NCI-H526 treated with DMSO at 0.1 percent for 48 hours (cell line): ENCODE results near the gene ARIH1.
"Not testable (repeated sequence)": the region's sequence is repeated elsewhere in the genome, so short reads cannot be mapped to it uniquely, and the experiment has no call there.

Experiments used
- DNase-seq: peaks from one replicate; lab custom pipeline; 2025; lab: John Stamatoyannopoulos, UW

ARIH1 gene

DNA sequence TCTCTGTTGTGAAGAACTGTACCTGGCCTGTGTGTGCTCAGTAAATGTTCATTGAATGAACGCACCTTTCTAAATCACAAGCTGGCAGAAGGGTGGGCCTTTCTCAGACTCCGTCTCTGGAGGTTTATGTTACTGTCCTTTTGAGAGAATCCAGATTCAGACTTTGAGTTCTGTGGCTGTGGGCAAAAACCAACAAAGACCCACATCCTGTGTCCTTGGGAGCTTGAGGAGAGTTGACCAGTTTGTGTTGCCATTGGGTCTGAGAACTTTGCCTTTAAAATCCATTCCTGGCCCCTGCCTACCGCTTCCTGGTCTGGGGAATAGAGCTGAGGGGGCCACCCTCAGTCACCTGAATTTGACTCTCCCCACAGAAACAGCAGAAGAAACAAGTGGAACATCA lies 134.0 kb downstream of the ARIH1 start:
- DNase-seq = not testable (repeated sequence)

DNA sequence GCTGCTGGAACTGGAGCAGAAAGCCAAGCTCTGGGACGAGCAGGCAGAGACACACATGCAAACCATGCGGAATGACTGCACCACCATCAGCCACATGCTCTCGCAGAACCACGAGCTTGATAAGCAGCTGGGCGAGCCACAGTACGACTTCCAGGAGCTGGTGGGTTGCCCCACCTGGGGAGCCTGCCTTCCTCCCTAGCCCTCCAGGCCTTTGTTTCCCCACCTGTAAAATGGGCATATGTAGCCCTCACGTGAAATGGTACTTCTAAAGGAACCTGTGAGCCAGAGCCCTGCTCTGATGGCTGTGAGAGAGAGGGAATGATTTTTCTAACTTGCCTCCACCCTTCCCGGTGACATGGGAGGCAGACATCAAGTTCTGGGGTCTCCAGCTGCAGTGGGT lies 135.7 kb downstream of the ARIH1 start:
- DNase-seq = no peak

DNA sequence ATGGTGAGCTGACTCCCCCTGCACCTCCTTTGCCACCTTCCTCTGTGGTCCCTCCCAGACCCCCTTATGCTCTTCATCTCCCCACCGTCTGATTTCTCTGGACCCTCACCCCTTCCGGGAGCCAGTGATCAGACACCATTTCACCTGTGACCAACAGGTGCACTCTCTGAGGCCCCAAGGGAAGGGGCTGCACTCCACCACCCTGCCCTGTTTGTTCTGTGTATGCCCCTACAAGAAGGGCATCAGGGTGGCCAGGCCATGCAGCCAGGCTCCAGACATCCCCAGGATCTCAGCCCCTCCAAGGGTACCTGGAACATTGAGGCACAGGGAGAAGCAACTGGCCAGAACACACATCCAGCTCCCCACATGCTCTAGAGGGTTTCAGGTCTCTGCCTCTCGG lies 138.2 kb downstream of the ARIH1 start:
- DNase-seq = not testable (repeated sequence)

DNA sequence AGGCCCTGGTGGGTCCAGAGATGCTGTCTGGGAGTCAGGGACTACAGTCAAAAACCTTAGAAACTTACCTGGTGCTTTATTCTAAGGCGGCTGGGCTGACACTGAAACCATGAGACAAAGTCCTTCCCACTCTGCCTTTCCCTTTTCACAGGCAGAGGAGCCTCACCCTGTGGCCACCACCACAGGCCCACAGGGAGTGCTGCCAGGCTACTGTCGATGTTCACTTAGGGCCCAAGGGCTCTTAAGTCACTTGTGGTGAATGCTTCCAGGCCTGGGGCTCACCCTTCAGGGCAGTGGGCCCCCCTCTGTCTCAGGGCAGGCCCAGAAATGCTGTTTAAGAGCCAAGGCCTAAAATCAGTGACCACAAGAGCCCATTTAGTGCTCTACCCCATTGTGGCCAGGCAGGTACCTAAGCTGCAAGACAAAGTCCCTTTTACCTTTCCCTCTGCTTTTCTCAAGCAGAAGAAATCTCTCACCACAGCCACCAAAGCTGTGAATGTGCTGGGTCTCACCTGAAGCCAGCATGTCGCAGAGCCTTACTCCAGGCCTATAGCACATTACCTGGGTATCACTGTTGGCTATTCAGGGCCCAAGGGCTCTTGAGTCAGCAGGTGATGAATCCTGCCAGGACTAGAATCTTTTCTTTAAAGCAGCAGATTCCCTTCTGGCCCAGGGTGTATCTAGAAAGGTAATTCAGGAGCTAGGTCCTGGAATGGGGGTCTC lies 140.8 kb downstream of the ARIH1 start:
- DNase-seq = no peak

DNA sequence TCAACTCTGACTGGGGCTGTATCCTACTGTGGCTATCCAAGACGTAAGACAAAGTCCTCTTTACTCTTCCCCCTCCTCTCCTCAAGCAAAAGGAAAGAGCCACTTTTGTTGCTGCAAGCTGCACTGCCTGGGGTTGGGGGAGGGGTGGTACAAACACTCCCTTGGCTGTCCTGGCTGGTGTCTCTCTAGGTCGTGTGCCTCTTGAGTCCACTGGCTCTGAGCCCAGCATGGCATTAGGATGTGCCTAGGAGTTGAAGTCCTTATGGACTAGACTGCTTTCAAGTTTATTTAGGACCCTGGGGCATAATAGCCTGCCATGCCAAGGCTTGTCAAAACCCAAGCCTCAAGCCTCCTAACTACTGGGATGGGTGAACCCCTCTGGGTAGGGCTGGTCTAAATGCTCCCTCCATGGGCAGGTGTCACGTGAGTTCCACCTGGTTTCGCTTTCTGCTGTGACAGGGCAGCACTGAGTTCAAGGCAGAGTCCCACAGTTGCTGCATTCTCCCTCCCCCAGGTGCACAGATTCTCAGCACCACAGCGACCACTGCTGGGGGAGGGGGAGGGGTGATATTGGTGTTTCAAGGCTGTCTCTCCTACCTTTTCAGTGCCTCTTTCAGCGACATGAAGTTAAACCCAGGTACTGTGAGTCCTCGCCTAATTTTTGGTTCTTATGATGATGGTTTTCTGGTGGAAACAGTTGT lies 141.6 kb downstream of the ARIH1 start:
- not testable (repeated sequence) for DNase-seq

DNA sequence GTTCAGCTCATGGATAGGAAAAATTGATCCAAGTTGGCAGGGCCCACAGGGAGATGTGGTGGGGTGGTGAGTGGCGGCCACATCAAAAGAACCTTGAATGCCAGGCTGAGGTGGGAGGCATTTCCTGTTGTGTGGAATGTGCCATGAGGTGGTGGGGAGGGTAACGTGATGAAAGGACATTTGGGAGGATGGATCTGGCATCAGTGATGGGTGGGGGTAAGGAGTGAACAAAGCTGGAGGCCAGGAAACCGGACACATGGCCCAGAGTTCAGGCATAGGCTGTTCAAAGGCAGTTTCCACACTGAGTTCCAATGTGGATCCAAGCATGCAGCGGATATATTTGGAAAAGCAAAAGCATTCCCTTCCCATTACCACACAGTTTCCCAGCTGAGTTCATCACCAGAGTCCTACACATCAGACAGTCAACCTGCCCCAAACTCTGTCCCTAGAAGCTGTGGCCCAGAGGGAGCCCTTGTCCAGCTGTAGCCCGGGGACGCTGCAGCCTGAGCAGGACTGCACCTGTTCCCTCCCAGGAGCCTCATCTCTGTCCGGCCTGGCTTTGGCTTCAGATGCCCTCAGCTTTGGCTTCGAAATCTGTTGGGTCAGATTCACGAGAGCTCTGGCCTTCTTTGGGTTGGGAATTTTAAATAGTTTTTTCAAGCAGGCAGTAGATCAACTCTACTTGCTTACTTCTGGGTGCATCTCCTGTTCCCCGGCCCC lies 142.5 kb downstream of the ARIH1 start:
- no peak for DNase-seq

DNA sequence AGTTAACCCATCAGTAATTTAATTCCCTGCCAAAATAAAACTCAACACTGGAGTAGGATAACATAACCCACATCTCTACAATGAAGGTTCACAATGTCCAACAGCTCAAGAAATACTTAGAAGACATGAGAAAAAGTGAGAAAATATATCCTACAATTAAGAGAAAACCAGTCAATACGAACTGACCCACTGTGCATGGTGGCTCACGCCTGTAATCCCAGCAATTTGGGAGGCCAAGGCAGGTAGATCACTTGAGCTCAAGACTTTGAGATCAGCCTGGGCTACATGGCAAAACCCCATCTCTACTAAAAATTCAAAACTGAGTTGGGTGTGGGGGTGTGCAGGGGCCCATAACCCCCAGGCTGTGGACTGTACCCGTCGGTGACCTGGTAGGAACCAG lies 149.7 kb downstream of the ARIH1 start:
- DNase-seq = not testable (repeated sequence)

DNA sequence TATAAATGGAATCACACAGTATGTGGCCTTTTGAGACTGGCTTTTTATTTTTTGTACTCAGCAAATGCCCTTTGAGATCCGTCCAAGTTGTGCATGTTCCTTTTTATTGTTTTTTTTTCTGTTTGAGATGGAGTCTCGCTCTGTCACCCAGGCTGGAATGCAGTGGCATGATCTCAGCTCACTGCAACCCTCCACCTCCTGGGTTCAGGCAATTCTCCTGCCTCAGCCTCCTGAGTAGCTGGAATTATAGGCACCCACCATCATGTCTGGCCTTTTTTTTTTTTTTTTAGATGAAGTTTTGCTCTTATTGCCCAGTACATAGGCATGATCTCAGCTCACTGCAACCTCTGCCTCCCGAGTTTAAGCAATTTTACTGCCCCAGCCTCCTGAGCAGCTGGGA lies 152.0 kb downstream of the ARIH1 start:
- DNase-seq = not testable (repeated sequence)

DNA sequence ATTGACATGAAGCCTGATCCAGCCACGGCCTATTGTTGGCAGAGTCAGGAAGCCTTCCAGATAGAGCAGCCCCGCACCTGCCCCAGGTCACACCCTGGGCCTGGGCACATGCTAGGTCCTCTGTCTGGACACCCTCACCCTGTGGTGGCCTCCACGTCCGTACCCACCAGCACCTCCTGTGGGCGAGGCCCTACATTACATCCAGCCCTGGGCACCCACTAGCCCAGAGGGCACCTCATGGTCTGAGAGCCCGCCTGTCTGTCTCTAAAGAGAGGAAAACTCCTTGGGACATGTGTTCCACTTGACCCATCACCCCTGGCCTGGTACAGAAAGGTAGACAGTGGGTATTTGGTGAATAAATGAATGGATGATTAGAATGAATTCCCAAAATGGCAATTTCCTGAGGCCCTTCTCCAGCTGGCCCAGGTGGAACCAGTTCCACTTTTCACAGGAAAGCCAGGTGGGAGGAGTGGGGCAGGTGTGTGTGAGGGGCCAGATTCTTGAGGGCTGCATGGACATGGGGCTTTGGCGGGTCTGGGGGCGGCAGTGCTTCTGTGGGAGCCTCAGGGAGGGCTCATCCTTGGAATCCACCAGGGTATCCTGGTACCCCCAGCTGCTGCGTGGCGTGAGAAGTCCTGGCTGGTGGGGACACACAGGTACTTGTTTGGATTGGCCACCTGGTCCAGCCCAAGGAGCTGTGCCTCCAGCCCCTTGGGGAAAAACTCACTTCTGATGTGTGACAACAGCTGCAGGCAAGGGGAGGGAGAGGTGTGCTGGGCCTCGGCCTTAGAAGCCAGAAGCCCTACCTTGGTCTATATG lies 154.3 kb downstream of the ARIH1 start:
- DNase-seq = not testable (repeated sequence)

DNA sequence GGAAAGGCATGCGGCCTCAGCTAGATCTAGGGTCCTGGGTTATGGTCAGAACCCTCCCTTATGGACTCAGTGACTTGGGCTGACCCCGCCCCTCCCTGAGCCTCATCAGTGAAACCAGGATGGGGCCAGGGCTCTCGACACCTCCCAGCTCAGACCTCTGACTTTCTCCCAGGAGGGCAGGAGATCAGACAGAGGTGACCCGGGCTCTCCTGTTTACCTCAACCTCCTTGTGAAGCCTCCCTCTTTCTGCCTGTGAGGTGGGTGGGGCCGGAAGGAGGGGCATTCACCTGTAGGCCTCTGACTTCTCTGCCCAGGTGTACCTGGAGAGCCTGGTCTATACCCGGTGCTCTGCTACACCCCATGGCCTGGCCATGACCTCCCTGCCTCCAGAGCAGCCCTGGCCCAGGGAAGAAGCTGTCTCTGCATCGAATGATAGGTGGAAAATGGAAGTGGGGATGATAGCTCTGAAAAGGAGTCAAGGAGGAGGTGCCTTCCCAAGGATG lies 155.0 kb downstream of the ARIH1 start:
- DNase-seq = not testable (repeated sequence)

DNA sequence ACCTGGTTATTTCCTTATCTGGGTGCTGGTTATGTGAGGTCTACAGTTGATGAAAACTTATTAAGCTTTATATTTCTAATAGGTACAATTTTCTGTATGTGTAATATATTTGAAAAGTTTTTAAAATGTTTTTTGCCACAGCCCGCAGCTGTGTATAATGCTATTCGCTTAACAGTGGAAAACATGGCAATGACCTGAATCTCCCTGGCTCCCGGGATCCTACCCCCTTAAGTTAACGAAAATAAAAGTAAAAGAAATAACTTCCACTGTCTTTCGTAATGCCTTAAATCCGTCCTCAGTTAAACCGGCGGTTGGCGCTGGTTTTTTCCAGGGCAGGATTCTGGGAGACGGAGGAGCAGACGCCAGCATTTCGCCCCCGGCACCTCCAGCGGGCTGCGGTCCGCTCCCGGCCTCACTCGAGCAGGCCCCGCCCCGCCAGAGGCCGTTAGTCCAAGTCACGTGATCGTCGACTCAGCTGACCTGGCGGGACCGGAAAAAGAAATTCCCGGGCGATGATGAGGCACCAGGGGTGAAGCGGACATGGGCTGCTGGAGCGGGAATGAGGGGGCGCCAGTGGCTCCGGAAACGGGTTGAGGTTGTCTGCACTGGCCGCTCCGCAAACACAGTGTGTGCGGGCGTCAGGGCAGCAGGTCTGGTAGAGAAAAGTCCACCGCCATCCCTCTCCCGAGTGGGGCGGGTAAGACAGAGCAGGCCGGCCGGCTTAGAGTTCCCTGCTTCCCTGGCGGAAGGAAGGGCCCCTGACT lies 162.6 kb downstream of the ARIH1 start:
- DNase-seq = not testable (repeated sequence)

DNA sequence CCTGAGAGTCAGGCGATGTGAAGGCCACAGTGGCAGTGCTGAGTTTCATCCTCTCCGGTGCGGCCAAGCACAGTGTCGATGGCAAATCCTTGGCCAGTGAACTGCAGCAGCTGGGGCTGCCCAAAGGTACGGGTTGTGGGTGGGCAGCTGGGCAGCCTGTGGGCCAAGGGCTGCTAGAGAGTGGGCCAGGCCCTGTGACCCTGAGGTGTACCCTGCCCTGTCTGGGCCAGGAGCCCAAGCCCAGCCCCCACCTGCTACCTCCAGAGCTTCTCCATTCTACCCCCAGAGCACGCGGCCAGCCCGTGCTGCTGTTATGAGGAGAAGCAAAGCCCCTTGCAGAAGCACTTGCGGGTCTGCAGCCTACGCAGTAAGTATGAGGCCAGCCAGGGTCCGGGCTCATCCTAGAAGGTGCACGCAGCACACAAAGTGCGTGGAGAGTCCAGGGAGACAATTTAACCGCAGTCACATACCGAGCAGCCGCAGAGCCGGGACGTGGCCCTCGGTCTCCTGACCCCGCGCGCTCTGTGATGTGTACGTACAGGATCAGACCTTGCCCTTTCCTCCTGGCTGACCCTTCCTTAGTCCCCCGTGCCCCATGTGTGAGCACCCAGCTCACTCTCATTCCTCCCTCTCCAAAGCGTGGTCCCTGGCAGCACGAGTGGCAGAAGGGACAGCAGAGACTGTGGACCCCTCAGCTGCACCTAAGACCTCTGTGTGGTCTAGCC lies 165.8 kb downstream of the ARIH1 start:
- not testable (repeated sequence) for DNase-seq

DNA sequence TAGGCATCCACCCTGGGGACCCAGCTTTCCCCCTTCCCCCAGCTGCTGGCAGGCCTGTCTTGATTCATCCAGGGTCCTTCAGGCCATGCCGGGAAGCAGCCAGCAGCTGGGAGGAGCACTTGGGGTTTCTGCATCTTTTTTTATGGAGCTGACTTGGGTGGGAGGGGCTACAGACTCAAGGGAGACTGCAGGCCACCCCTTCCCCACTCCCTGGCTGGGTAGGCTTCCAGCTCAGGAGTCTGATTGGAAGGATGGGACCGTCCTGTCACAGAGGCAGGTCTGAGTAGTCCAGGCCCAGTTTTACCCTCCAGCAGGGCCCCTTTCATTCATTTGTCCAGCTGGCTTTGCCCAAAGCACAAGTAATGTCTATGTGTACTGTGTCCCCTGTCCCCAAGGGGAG lies 168.1 kb downstream of the ARIH1 start:
- DNase-seq = not testable (repeated sequence)

DNA sequence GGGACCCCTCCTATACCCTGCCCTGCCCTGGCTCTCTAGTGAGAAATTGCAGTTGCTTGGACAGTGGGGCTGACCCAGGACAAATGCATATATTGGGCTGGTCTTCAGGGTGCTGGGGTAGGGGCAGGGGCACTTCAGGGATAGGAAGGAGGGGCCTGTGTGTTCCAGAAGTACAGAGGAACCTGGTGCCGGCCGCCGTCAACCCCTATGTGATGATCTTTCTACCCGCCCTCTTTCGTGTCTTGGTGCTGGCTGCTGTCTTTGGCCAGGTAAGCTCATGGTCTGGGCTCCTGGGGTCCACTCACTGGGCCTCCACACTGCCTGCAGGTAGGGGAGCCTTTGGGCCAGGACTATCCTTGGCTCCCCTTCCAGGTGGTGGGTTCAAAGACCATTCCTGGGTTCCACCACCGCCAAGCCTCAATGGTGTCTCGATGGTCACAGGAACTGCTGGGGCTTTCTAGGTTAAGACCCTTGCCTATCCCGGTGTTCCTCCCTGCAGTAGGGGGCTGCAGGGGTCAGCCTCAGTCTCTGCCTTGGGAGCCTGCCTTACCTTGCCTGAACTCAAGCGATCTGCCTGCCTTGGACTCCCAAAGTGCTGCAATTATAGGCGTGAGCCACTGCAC lies 174.6 kb downstream of the ARIH1 start:
- DNase-seq = not testable (repeated sequence)
